Measurements from ENCODE around the gene MICAL3.

GRCh38 chr22:17961446-17961729, 63.0 kb downstream of the MICAL3 start:
- TF ChIP-seq CTCF (IDR thresholded peaks at IDR 0.05): no peak
- no peak for TF ChIP-seq POLR2A (IDR thresholded peaks at IDR 0.05)
